Nephron (organoid): ENCODE results near the gene HGD.
"Not testable (repeated sequence)": the region's sequence is repeated elsewhere in the genome, so short reads cannot be mapped to it uniquely, and the experiment has no call there.

Experiments used
- H3K27ac Mint-ChIP-seq, 3 experiments: 2 replicates each; pipeline ENCODE4 v1.8.0; 2020; ENCODE audit warnings: mixed read lengths in 3 of 3, mild to moderate bottlenecking in 2 of 3, moderate library complexity in 1 of 3
- H3K27me3 Mint-ChIP-seq: 2 replicates; pipeline ENCODE4 v1.8.0; 2021; ENCODE audit warnings: low read depth, mild to moderate bottlenecking, moderate library complexity, mixed read lengths
- H3K36me3 Mint-ChIP-seq: 2 replicates; pipeline ENCODE4 v1.8.0; 2020; ENCODE audit warnings: low read depth, mixed read lengths
- H3K4me1 Mint-ChIP-seq: 2 replicates; pipeline ENCODE4 v1.8.0; 2020; ENCODE audit warnings: mixed read lengths
- H3K4me3 Mint-ChIP-seq, 3 experiments: 2 replicates each; pipeline ENCODE4 v1.8.0; 2020; ENCODE audit warnings: mild to moderate bottlenecking in 3 of 3, mixed read lengths in 3 of 3, moderate library complexity in 2 of 3
- H3K9me3 Mint-ChIP-seq: 2 replicates; pipeline ENCODE4 v1.8.0; 2020; ENCODE audit warnings: mixed read lengths
- CTCF ChIP-seq, 3 experiments: fragments of 200-600 bp; sonication (generic); IDR thresholded peaks; one replicate each; pipeline ENCODE4 v1.5.0; 2021; ENCODE audit warnings: antibody characterized with exemption in 3 of 3; ENCODE audit not compliant: unreplicated experiment in 3 of 3

The HGD gene

DNA sequence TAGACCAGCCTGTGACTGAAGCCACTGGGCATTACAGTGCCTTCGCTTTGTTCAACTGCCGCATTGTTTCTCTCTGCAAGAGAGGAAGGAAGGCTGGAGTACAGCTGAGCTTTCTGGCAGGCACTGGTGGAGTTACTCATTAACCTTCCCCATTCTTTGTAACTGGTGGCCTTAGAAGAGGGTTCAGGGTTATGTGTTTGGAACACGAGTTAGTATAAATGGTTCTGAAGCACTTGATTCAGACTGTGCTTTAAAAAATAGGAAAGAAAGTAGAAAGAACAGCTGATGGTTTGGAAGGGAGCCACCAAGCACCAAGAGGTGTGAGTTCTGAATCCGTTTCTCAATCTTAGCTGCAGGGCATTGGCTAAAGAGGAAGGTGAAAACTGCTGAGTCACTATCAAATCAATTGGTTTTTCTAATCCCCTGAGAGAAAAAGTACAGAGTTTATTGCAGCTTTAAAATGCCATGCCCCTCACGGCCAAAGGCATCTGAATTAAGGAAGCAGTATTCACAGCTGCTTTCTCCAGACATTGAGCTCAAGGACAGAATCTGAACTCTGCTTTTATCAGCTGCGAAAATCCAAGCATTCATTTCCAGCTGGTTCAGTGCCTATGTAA lies 3.6 kb downstream of the HGD start:
- peaks cover 3% of the 10 kb centered on the region for H3K36me3 Mint-ChIP-seq
- peaks cover 4% of the 10 kb centered on the region for H3K9me3 Mint-ChIP-seq
- H3K27ac Mint-ChIP-seq = peak overlapping the region; percentile 62 to 99 (median 70)
- H3K4me3 Mint-ChIP-seq = peak overlapping the region; percentile 9 to 54 (median 30)
- peaks cover 3% of the 10 kb centered on the region for H3K27me3 Mint-ChIP-seq
- peaks cover 32% of the 10 kb centered on the region for H3K4me1 Mint-ChIP-seq
- no peak for TF ChIP-seq CTCF (IDR thresholded peaks at IDR 0.05; ENCODE audit: unreplicated experiment in 3 of 3)

DNA sequence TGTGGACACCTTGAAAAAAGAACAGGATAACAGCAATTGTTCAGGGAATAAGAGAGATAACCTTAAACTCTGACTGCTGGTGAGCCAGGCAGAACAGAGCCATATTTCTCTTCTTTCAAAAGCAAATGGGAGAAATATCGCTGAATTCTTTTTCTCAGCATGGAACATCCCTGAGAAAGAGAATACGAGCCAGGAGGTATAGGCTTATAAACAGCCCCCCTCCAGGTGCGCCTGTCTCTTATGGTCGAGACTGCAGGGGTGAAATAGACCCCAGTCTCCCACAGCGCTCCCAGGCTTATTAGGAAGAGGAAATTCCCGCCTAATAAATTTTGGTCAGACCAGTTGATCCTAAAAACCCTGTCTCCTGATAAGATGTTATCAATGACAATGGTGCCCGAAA lies 4.8 kb downstream of the HGD start:
- Mint-ChIP-seq H3K4me1 (peaks cover 30% of the 10 kb centered on the region), H3K27ac (peak overlapping the region in 1 of 3 experiments; percentile 99)
- not testable (repeated sequence) for H3K4me3 Mint-ChIP-seq, H3K9me3 Mint-ChIP-seq, H3K36me3 Mint-ChIP-seq, H3K27me3 Mint-ChIP-seq

GRCh38 chr3:120673116-120673515 lies 8.9 kb downstream of the HGD start:
- H3K4me3 Mint-ChIP-seq = no peak overlapping the region
- H3K27me3 Mint-ChIP-seq = peaks cover 3% of the 10 kb centered on the region
- no peak for TF ChIP-seq CTCF (IDR thresholded peaks at IDR 0.05; ENCODE audit: unreplicated experiment in 3 of 3)
- H3K36me3 Mint-ChIP-seq = peaks cover 6% of the 10 kb centered on the region
- peaks cover 4% of the 10 kb centered on the region for H3K9me3 Mint-ChIP-seq
- H3K27ac Mint-ChIP-seq = no peak overlapping the region
- H3K4me1 Mint-ChIP-seq = peaks cover 5% of the 10 kb centered on the region

- Mint-ChIP-seq H3K27me3 (no peaks in the 10 kb centered on the region), H3K9me3 (no peaks in the 10 kb centered on the region), H3K27ac (no peak overlapping the region), H3K4me1 (no peaks in the 10 kb centered on the region), H3K36me3 (peaks cover 3% of the 10 kb centered on the region), H3K4me3 (no peak overlapping the region)
- no peak for TF ChIP-seq CTCF (IDR thresholded peaks at IDR 0.05; ENCODE audit: unreplicated experiment in 3 of 3)
Observed at GRCh38 chr3:120670576-120670975, 11.5 kb downstream of the HGD start.

DNA sequence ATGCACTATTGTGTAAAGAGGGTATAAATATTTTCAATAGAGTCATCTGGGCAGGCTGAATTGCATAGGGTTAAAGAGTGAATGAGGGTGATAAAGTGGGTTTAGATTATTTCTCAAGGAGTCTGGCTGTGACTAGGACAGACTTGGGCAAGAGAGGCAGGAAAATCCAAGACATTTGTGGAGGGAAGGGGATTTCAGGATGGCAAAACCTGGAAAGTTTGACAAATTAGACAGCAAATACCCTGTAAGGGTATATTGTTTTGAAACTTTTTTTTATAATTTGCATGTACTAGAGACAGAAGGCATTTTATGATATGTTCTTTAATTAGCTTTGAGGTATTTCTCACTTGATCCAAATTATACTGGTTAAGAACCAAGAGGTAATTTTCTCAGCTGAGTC lies 17.1 kb downstream of the HGD start:
- H3K4me1 Mint-ChIP-seq = peaks cover 10% of the 10 kb centered on the region
- TF ChIP-seq CTCF (IDR thresholded peaks at IDR 0.05; ENCODE audit: unreplicated experiment in 3 of 3) = no peak
- H3K9me3 Mint-ChIP-seq = no peaks in the 10 kb centered on the region
- H3K4me3 Mint-ChIP-seq = no peak overlapping the region
- H3K27me3 Mint-ChIP-seq = no peaks in the 10 kb centered on the region
- H3K27ac Mint-ChIP-seq = no peak overlapping the region
- peaks cover 7% of the 10 kb centered on the region for H3K36me3 Mint-ChIP-seq

DNA sequence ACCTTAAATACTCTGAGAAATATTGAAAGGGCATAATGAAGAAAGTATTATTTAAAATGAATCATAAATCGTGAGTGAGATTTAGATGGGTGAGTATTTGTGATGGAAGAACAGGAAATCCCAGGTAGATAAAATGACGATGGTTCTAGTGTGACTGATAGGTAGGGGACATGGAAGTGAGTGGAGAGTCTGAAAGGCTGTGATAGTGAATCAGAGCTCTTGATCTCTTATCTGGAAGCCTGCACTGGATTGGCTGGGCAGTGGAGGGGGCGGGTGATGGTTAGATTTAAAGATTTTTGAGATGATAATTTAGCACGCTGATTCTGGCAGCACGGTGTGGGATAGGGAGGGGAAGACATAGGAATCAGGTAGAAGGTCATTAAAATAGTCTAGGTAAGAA lies 20.1 kb downstream of the HGD start:
- H3K27me3 Mint-ChIP-seq = no peaks in the 10 kb centered on the region
- no peak overlapping the region for H3K4me3 Mint-ChIP-seq
- H3K36me3 Mint-ChIP-seq = peaks cover 20% of the 10 kb centered on the region
- peaks cover 4% of the 10 kb centered on the region for H3K9me3 Mint-ChIP-seq
- H3K27ac Mint-ChIP-seq = no peak overlapping the region
- TF ChIP-seq CTCF (IDR thresholded peaks at IDR 0.05; ENCODE audit: unreplicated experiment in 3 of 3) = no peak
- peaks cover 10% of the 10 kb centered on the region for H3K4me1 Mint-ChIP-seq
